Loucy (cell line): ENCODE data around the gene CYP2W1.

Experiments
- H2AFZ ChIP-seq: fragments of 200-600 bp; sonication (generic); 2 replicates; pipeline ENCODE4 v1.6.0; 2016; ENCODE audit warnings: antibody characterized with exemption, mild to moderate bottlenecking, low read length, moderate library complexity
- H3F3A ChIP-seq: fragments of 200-600 bp; 2 replicates; pipeline ENCODE4 v1.6.0; 2016; ENCODE audit warnings: antibody characterized with exemption, low read depth, mild to moderate bottlenecking
- H3K27me3 ChIP-seq: fragments of 200-600 bp; sonication (generic); 2 replicates; pipeline ENCODE4 v1.6.1; 2014; ENCODE audit warnings: low read length, mild to moderate bottlenecking; ENCODE audit not compliant: insufficient read depth, poor library complexity, severe bottlenecking
- H3K36me3 ChIP-seq: fragments of 200-600 bp; sonication (generic); 2 replicates; pipeline ENCODE4 v1.6.1; 2016; ENCODE audit warnings: low read length; ENCODE audit not compliant: insufficient read depth
- H3K4me1 ChIP-seq: fragments of 200-600 bp; sonication (generic); 2 replicates; pipeline ENCODE4 v1.5.1; 2014; ENCODE audit warnings: low read length, mild to moderate bottlenecking; ENCODE audit not compliant: insufficient read depth, poor library complexity, severe bottlenecking
- H3K4me2 ChIP-seq: fragments of 200-600 bp; sonication (generic); 2 replicates; pipeline ENCODE4 v1.6.0; 2014; ENCODE audit warnings: antibody characterized with exemption, low read length, low read depth, mild to moderate bottlenecking; ENCODE audit not compliant: poor library complexity, severe bottlenecking
- H3K4me3 ChIP-seq: fragments of 200-600 bp; sonication (generic); 2 replicates; pipeline ENCODE4 v1.5.1; 2014; ENCODE audit warnings: low read length, mild to moderate bottlenecking, mixed read lengths; ENCODE audit not compliant: poor library complexity, severe bottlenecking
- H3K79me2 ChIP-seq: fragments of 200-600 bp; sonication (generic); 2 replicates; pipeline ENCODE4 v1.6.1; 2014; ENCODE audit warnings: low read length; ENCODE audit not compliant: insufficient read depth
- H3K9ac ChIP-seq: fragments of 200-600 bp; sonication (generic); 2 replicates; pipeline ENCODE4 v1.6.0; 2014; ENCODE audit warnings: mild to moderate bottlenecking, low read depth, low read length, moderate library complexity; ENCODE audit not compliant: poor library complexity, severe bottlenecking
- H3K9me2 ChIP-seq: fragments of 200-600 bp; sonication (generic); replicated peaks from 2 replicates; pipeline ENCODE4 v1.6.1; 2016; ENCODE audit warnings: low read depth, low read length, mixed read lengths
- H3K9me3 ChIP-seq: fragments of 200-600 bp; sonication (generic); 2 replicates; pipeline ENCODE4 v1.6.1; 2014; ENCODE audit warnings: mild to moderate bottlenecking, antibody characterized with exemption, low read length, low read depth; ENCODE audit not compliant: insufficient read depth
- H4K20me1 ChIP-seq: fragments of 200-600 bp; sonication (generic); 2 replicates; pipeline ENCODE4 v1.6.0; 2014; ENCODE audit warnings: antibody characterized with exemption, low read length, mild to moderate bottlenecking; ENCODE audit not compliant: insufficient read depth, poor library complexity, severe bottlenecking
- EZH2phosphoT487 ChIP-seq: fragments of 200-600 bp; IDR thresholded peaks from 2 replicates; pipeline ENCODE4 v1.6.1; 2018; ENCODE audit warnings: antibody characterized with exemption, mild to moderate bottlenecking, moderate library complexity, borderline replicate concordance
- TF ChIP-seq, protein P1 (sequence below): fragments of 200-600 bp; sonication (generic); conservative IDR thresholded peaks from 2 replicates; pipeline ENCODE4 v1.5.1; 2014; ENCODE audit warnings: mild to moderate bottlenecking, antibody characterized with exemption, low read length

Gene CYP2W1

GRCh38 chr7:962401-963081 lies 20.4 kb upstream of the CYP2W1 start:
- no peak overlapping the region for H2AFZ ChIP-seq
- H3F3A ChIP-seq, result no peaks in the 10 kb centered on the region
- no peak overlapping the region for H3K4me2 ChIP-seq
- H3K79me2 ChIP-seq, result no peaks in the 10 kb centered on the region
- no peaks in the 10 kb centered on the region for H3K4me1 ChIP-seq
- H3K4me3 ChIP-seq, result no peak overlapping the region
- H3K27me3 ChIP-seq, result no peaks in the 10 kb centered on the region
- no peaks in the 10 kb centered on the region for H3K9me3 ChIP-seq
- no peaks in the 10 kb centered on the region for H4K20me1 ChIP-seq
- TF ChIP-seq, protein P1, sequence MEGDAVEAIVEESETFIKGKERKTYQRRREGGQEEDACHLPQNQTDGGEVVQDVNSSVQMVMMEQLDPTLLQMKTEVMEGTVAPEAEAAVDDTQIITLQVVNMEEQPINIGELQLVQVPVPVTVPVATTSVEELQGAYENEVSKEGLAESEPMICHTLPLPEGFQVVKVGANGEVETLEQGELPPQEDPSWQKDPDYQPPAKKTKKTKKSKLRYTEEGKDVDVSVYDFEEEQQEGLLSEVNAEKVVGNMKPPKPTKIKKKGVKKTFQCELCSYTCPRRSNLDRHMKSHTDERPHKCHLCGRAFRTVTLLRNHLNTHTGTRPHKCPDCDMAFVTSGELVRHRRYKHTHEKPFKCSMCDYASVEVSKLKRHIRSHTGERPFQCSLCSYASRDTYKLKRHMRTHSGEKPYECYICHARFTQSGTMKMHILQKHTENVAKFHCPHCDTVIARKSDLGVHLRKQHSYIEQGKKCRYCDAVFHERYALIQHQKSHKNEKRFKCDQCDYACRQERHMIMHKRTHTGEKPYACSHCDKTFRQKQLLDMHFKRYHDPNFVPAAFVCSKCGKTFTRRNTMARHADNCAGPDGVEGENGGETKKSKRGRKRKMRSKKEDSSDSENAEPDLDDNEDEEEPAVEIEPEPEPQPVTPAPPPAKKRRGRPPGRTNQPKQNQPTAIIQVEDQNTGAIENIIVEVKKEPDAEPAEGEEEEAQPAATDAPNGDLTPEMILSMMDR, result no peak
- TF ChIP-seq EZH2phosphoT487, result no peak
- H3K36me3 ChIP-seq, result peaks cover 7% of the 10 kb centered on the region; the same call in 1 of the 2 replicates
- H3K9me2 ChIP-seq, result no peaks in the 10 kb centered on the region
- no peak overlapping the region for H3K9ac ChIP-seq

- Histone ChIP-seq H3K9ac (no peak overlapping the region), H3K4me1 (no peaks in the 10 kb centered on the region), H3K36me3 (peaks cover 16% of the 10 kb centered on the region; the same call in 1 of the 2 replicates), H3K4me2 (no peak overlapping the region), H3K27me3 (no peaks in the 10 kb centered on the region), H3F3A (no peaks in the 10 kb centered on the region), H4K20me1 (no peaks in the 10 kb centered on the region), H3K9me3 (no peaks in the 10 kb centered on the region), H2AFZ (no peak overlapping the region), H3K4me3 (no peak overlapping the region), H3K9me2 (no peaks in the 10 kb centered on the region), H3K79me2 (peaks cover 3% of the 10 kb centered on the region; the same call in 1 of the 2 replicates)
- TF ChIP-seq, protein P1, result no peak
- TF ChIP-seq EZH2phosphoT487, result no peak
Measured at GRCh38 chr7:963236-964078, 19.5 kb upstream of the CYP2W1 start.

DNA sequence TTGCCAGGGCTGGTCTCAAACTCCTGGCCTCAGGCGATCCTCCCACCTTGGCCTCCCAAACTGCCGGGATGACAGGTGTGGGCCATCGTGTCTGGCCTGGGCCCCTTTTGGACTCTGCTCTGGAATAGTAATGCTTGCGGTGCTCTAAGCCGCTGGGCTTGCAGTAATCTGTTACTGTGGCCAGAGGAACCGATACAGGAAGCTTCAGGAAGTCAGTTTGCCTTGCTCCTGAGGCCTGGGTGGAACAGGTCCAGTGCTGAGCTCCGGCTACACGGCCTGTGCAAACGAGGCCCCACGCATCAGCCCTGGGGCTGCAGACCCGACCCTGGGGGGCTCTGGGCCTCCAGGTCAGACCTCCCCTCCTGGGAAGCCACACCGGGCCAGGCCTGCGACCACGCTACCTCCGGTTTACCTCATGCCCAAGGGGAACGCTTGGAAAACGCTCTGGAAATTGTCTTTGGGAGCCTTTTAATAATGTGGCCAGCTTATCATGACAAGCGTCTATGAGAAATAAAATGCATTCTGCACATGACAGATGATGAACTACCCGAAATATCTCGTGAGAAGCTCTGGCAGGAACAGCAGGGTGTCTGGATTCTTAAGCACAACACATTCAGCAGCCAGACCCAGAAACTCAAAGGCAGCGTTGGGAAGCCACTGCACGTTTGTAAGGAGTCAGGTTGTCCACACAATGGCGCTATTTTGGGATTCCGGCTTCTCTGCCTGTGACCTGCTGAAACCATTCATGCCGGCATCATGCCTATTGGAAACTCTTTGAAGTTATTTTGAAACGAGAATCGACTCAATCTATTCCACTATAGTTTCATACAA lies 18.4 kb upstream of the CYP2W1 start:
- no peaks in the 10 kb centered on the region for H3K27me3 ChIP-seq
- H3K4me2 ChIP-seq, result no peak overlapping the region

More for the DNA sequence above, 18.4 kb upstream of the CYP2W1 start:
- peaks cover 8% of the 10 kb centered on the region; the same call in 1 of the 2 replicates for H3K79me2 ChIP-seq
- no peak overlapping the region for H3K4me3 ChIP-seq
- H3K9ac ChIP-seq, result no peak overlapping the region
- peaks cover 25% of the 10 kb centered on the region; the same call in 1 of the 2 replicates for H3K36me3 ChIP-seq
- TF ChIP-seq, protein P1, result no peak
- no peak for TF ChIP-seq EZH2phosphoT487
- H4K20me1 ChIP-seq, result peaks cover 5% of the 10 kb centered on the region
- H3F3A ChIP-seq, result no peaks in the 10 kb centered on the region
- H3K9me2 ChIP-seq, result no peaks in the 10 kb centered on the region
- H2AFZ ChIP-seq, result no peak overlapping the region
- no peaks in the 10 kb centered on the region for H3K4me1 ChIP-seq
- H3K9me3 ChIP-seq, result no peaks in the 10 kb centered on the region
